Measurements from ENCODE around the gene OR52E1.

Gene OR52E1

GRCh38 chr11:5118893-5119292 lies 49.5 kb downstream of the OR52E1 start:
- no peak for DNase-seq

All from stimulated activated CD4-positive, alpha-beta T cell treated with anti-CD3 and anti-CD28 coated beads, Interleukin-4, amount 100 ng/mL, for 1 hour (primary cell).